ENCODE measurements around the gene RHD.

Gene RHD

DNA sequence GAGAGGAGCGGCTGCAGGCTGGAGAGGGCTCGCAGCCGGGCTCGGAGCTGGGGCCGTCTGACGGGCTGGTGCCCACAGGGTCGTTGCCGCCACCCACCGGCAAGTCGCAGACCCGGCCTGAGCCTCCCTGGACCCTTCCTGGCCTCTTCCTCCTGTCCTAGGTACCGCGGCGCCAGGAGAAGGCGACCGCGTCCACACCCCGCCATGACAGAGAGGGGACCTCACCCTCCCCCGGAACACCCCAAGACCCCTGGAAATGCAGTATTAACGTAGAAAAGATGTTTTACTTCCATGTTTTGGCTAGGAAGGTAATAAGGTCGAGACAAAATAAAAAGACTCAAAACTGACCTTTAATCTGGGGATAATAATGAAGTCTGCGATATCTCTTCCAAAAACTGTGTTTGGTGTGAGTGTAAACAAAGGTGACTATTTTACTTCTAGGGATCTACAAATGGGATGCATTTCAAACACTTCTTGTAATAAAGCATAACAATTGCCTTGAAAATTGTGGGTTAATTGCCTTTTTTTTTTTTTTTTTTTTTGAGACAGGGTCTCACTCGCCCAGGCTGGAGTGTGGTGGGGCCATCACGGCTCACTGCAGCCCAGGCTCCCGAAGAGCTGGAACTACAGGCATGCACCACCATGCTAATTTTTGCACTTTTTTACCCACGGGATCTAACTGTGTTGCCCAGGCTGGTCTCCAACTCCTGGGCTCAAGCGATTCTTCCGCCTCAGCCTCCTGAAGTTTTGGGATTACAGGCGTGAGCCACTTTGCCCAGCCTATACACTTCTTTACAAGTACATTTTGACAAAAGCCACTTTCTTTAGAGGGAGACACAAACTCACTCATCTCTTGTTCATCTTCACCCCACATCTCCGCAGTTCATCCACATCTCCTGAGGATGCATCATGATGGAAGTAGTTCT is 24.2 kb upstream of the RHD start:
- H3K27ac ChIP-seq (replicated peaks): peak overlapping the region; percentile 98
- TF ChIP-seq, protein P1, sequence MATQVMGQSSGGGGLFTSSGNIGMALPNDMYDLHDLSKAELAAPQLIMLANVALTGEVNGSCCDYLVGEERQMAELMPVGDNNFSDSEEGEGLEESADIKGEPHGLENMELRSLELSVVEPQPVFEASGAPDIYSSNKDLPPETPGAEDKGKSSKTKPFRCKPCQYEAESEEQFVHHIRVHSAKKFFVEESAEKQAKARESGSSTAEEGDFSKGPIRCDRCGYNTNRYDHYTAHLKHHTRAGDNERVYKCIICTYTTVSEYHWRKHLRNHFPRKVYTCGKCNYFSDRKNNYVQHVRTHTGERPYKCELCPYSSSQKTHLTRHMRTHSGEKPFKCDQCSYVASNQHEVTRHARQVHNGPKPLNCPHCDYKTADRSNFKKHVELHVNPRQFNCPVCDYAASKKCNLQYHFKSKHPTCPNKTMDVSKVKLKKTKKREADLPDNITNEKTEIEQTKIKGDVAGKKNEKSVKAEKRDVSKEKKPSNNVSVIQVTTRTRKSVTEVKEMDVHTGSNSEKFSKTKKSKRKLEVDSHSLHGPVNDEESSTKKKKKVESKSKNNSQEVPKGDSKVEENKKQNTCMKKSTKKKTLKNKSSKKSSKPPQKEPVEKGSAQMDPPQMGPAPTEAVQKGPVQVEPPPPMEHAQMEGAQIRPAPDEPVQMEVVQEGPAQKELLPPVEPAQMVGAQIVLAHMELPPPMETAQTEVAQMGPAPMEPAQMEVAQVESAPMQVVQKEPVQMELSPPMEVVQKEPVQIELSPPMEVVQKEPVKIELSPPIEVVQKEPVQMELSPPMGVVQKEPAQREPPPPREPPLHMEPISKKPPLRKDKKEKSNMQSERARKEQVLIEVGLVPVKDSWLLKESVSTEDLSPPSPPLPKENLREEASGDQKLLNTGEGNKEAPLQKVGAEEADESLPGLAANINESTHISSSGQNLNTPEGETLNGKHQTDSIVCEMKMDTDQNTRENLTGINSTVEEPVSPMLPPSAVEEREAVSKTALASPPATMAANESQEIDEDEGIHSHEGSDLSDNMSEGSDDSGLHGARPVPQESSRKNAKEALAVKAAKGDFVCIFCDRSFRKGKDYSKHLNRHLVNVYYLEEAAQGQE (IDR thresholded peaks at IDR 0.05; ENCODE audit: insufficient replicate concordance, low read depth): no peak
- TF ChIP-seq GABPA (IDR thresholded peaks at IDR 0.05; ENCODE audit: low read depth): no peak
- no peak for TF ChIP-seq POLR2AphosphoS5 (IDR thresholded peaks at IDR 0.05; ENCODE audit: low read depth)
- TF ChIP-seq, protein P2, sequence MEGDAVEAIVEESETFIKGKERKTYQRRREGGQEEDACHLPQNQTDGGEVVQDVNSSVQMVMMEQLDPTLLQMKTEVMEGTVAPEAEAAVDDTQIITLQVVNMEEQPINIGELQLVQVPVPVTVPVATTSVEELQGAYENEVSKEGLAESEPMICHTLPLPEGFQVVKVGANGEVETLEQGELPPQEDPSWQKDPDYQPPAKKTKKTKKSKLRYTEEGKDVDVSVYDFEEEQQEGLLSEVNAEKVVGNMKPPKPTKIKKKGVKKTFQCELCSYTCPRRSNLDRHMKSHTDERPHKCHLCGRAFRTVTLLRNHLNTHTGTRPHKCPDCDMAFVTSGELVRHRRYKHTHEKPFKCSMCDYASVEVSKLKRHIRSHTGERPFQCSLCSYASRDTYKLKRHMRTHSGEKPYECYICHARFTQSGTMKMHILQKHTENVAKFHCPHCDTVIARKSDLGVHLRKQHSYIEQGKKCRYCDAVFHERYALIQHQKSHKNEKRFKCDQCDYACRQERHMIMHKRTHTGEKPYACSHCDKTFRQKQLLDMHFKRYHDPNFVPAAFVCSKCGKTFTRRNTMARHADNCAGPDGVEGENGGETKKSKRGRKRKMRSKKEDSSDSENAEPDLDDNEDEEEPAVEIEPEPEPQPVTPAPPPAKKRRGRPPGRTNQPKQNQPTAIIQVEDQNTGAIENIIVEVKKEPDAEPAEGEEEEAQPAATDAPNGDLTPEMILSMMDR (IDR thresholded peaks at IDR 0.05; ENCODE audit: insufficient read depth, low read length): no peak
- no peak for TF ChIP-seq SPI1 (IDR thresholded peaks at IDR 0.05; ENCODE audit: borderline replicate concordance, low read depth)
- H3K4me3 ChIP-seq (replicated peaks; ENCODE audit: insufficient read depth, low read length): peak overlapping the region; percentile 98
- no peaks in the 10 kb centered on the region for H3K27me3 ChIP-seq (ENCODE audit: insufficient read depth, poor library complexity, severe bottlenecking)
- no peak for DNase-seq (ENCODE audit: low read depth in 1 of 2, low spot score in 1 of 2)

DNA sequence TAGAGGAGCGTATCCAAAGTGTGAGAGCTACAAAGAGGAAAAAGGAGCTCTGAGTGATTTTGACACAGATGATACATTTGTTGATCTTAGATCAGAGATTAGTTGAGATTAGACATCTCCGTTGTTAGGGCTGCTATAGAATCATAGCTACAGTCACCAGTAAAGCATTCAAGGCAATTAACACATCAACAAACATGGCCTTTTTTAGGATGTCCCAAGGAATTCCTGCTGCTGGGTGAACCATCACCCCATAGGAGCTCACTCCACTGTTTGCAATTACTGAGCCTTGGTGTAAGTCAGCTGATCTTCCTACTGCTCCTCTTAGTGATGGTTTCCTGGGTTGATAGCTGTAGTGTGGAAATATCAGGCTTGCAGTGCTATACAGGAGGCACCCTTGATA is 18.4 kb upstream of the RHD start:
- no peak for DNase-seq (ENCODE audit: low read depth in 1 of 2, low spot score in 1 of 2)
- TF ChIP-seq, protein P1 (IDR thresholded peaks at IDR 0.05; ENCODE audit: insufficient replicate concordance, low read depth): no peak
- TF ChIP-seq GABPA (IDR thresholded peaks at IDR 0.05; ENCODE audit: low read depth) (no peak), SPI1 (IDR thresholded peaks at IDR 0.05; ENCODE audit: borderline replicate concordance, low read depth) (no peak), POLR2AphosphoS5 (IDR thresholded peaks at IDR 0.05; ENCODE audit: low read depth) (no peak)
- TF ChIP-seq, protein P2 (IDR thresholded peaks at IDR 0.05; ENCODE audit: insufficient read depth, low read length): no peak
- no peaks in the 10 kb centered on the region for H3K27me3 ChIP-seq (ENCODE audit: insufficient read depth, poor library complexity, severe bottlenecking)
- no peak overlapping the region for H3K27ac ChIP-seq (replicated peaks)
- H3K4me3 ChIP-seq (replicated peaks; ENCODE audit: insufficient read depth, low read length): no peak overlapping the region

DNA sequence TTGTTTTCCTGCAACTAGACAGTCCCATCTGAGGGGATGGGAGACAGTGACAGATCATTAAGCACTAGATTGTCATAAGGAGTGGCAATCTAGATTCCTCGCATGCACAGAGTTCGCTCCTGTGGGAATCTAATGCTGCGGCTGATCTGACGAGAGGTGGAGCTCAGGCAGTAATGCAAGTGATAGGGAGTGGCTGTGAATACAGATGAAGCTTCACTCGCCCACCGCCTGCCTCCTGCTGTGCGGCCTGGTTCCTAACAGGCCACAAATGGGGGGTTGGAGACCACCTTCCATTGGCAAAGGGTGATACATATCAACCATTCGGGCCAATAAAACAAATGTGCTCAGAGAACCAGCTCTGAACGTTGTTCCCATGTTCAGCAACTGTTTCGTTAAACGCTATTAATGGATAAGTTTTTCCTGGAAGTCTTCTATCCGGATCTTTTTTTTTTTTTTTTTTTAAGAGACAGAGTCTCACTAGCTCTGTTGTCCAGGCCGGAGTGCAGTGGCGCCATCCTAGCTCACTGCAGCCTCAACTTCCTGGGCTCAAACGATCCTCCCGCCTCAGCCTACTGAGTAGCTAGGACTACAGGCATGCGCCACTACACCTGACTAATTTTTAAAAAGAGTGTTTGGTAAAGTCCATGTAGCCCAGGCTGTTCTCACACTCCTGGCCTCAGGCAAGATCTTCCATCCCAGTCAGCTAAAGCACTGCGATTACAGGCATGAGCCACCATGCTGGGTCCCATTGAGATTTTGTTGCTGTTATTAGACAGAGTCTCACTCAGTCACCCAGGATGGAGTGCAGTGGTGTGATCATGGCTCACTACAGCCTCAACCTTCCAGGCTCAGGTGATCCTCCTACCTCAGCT is 16.4 kb upstream of the RHD start:
- H3K27me3 ChIP-seq (ENCODE audit: insufficient read depth, poor library complexity, severe bottlenecking): no peaks in the 10 kb centered on the region
- DNase-seq (ENCODE audit: low read depth in 1 of 2, low spot score in 1 of 2): no peak
- H3K27ac ChIP-seq (replicated peaks): no peak overlapping the region
- H3K4me3 ChIP-seq (replicated peaks; ENCODE audit: insufficient read depth, low read length): no peak overlapping the region
- TF ChIP-seq SPI1 (IDR thresholded peaks at IDR 0.05; ENCODE audit: borderline replicate concordance, low read depth): no peak
- TF ChIP-seq GABPA (IDR thresholded peaks at IDR 0.05; ENCODE audit: low read depth): no peak
- TF ChIP-seq, protein P2 (IDR thresholded peaks at IDR 0.05; ENCODE audit: insufficient read depth, low read length): no peak
- TF ChIP-seq, protein P1 (IDR thresholded peaks at IDR 0.05; ENCODE audit: insufficient replicate concordance, low read depth): no peak
- no peak for TF ChIP-seq POLR2AphosphoS5 (IDR thresholded peaks at IDR 0.05; ENCODE audit: low read depth)

All from HL-60 (cell line).